Measurements from ENCODE around the gene DNAH3. TPM values are rescaled to one million over a fixed set of nuclear protein-coding genes. Genes with fewer than 3 reads are reported as not detected.

The DNAH3 gene
- total and polyA plus RNA-seq, 2 of the 13 experiments (the other 11 are each of a cell fraction or from before 2014, with no cell fraction given), result 0.07 to 0.08 TPM

DNA sequence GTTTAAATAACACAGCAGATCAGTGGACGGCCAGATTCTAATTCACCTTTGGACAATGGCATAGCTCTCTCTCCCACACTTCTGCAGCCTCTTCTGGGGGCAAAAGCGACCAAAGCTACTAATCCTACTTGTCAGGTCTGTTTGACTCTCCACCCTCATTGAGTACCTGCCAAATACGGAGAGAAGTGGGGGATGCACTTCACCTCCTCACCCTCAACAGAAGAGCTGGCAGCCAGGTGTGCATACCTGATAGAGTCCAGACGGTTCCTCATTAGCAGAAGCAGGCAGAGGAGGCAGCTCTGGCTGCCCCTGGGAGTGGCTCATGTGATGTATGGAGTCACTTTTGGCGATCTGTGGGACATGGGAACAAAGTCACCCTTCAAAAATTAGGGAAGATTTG, 4.9 kb downstream of the DNAH3 start:
- POLR2A ChIA-PET, result no interaction called here
- Histone ChIP-seq H3K4me3 (replicated peaks in 1 of 3; ENCODE audit: insufficient read depth in 1 of 3, low read depth in 2 of 3, low read length in 3 of 3) (no peak overlapping the region), H4K20me1 (ENCODE audit: insufficient read depth, low read length) (no peaks in the 10 kb centered on the region), H3K79me2 (ENCODE audit: insufficient read depth, low read length) (no peaks in the 10 kb centered on the region), H3K9ac (ENCODE audit: insufficient read depth, low read depth, low read length) (no peak overlapping the region), H3K9me3 (ENCODE audit: low read length) (no peaks in the 10 kb centered on the region), H3K4me2 (ENCODE audit: low read depth, low read length) (no peak overlapping the region), H3K36me3 (replicated peaks in 1 of 2; ENCODE audit: control insufficient read depth in 1 of 2, insufficient read depth in 2 of 2, low read length in 2 of 2) (no peaks in the 10 kb centered on the region), H3K27me3 (ENCODE audit: control insufficient read depth in 1 of 2, insufficient read depth in 2 of 2, low read length in 2 of 2) (peaks cover 0 to 17% of the 10 kb centered on the region in 2 experiments; a peak in 2 of 5 replicates), H2AFZ (ENCODE audit: low read length) (no peak overlapping the region), H3K27ac (ENCODE audit: extremely low read length, insufficient read depth, low read length) (no peak overlapping the region), H3K4me1 (ENCODE audit: insufficient read depth, low read length) (peaks cover 7% of the 10 kb centered on the region)
- intact Hi-C loops (cut with micrococcal nuclease; ENCODE audit: unreplicated experiment), result no loop called here
- BruUV-seq (replicated peaks), result no TSS peak
- WGBS (ENCODE audit: low lambda C conversion rate), result 8% methylated on average over 5 of the region's 5 CpGs
- DNase-seq (ENCODE audit: low spot score) (no peak), FAIRE-seq (no peak), ATAC-seq (no peak; the same call in 2 of the 3 replicates)
- in situ Hi-C loops (cut with HindIII; ENCODE audit: extremely low pct_ligation_motif_present, low pct_unique_long_range_greater_than_20kb), result no loop called here
- CTCF ChIA-PET (ENCODE audit: low intra/inter-chr PET ratio, low total read pairs), result no interaction called here
- no peak for TF ChIP-seq CBX2 (IDR thresholded peaks at IDR 0.05; ENCODE audit: low read depth, low read length)
- no peak for TF ChIP-seq CBX2 (CRISPR knock-in tag; IDR thresholded peaks at IDR 0.05; ENCODE audit: low read depth)
- TF ChIP-seq FOXK2 (IDR thresholded peaks at IDR 0.05), result no peak
- no peak for TF ChIP-seq ZNF574 (CRISPR knock-in tag; IDR thresholded peaks at IDR 0.05)
- TF ChIP-seq AGO1 (IDR thresholded peaks at IDR 0.05; ENCODE audit: low read depth, low read length, poor library complexity, severe bottlenecking), result no peak
- TF ChIP-seq, protein P1, sequence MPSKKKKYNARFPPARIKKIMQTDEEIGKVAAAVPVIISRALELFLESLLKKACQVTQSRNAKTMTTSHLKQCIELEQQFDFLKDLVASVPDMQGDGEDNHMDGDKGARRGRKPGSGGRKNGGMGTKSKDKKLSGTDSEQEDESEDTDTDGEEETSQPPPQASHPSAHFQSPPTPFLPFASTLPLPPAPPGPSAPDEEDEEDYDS (CRISPR knock-in tag; IDR thresholded peaks at IDR 0.05), result no peak
- no peak for TF ChIP-seq NR3C1 (CRISPR knock-in tag; IDR thresholded peaks at IDR 0.05)
- no peak for TF ChIP-seq SUZ12 (IDR thresholded peaks at IDR 0.05; ENCODE audit: low read depth, low read length)
- TF ChIP-seq, protein P2, sequence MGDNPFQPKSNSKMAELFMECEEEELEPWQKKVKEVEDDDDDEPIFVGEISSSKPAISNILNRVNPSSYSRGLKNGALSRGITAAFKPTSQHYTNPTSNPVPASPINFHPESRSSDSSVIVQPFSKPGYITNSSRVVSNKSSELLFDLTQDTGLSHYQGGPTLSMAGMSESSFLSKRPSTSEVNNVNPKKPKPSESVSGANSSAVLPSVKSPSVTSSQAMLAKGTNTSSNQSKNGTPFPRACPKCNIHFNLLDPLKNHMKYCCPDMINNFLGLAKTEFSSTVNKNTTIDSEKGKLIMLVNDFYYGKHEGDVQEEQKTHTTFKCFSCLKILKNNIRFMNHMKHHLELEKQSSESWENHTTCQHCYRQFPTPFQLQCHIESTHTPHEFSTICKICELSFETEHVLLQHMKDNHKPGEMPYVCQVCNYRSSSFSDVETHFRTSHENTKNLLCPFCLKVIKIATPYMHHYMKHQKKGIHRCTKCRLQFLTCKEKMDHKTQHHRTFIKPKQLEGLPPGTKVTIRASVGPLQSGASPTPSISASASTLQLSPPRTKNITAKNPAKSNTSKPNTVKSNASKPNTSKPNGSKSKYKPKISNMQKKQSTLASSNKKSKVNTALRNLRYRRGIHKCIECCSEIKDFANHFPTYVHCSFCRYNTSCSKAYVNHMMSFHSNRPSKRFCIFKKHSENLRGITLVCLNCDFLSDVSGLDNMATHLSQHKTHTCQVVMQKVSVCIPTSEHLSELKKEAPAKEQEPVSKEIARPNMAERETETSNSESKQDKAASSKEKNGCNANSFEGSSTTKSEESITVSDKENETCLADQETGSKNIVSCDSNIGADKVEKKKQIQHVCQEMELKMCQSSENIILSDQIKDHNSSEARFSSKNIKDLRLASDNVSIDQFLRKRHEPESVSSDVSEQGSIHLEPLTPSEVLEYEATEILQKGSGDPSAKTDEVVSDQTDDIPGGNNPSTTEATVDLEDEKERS (CRISPR knock-in tag; IDR thresholded peaks at IDR 0.05), result no peak
- TF ChIP-seq, protein P3, sequence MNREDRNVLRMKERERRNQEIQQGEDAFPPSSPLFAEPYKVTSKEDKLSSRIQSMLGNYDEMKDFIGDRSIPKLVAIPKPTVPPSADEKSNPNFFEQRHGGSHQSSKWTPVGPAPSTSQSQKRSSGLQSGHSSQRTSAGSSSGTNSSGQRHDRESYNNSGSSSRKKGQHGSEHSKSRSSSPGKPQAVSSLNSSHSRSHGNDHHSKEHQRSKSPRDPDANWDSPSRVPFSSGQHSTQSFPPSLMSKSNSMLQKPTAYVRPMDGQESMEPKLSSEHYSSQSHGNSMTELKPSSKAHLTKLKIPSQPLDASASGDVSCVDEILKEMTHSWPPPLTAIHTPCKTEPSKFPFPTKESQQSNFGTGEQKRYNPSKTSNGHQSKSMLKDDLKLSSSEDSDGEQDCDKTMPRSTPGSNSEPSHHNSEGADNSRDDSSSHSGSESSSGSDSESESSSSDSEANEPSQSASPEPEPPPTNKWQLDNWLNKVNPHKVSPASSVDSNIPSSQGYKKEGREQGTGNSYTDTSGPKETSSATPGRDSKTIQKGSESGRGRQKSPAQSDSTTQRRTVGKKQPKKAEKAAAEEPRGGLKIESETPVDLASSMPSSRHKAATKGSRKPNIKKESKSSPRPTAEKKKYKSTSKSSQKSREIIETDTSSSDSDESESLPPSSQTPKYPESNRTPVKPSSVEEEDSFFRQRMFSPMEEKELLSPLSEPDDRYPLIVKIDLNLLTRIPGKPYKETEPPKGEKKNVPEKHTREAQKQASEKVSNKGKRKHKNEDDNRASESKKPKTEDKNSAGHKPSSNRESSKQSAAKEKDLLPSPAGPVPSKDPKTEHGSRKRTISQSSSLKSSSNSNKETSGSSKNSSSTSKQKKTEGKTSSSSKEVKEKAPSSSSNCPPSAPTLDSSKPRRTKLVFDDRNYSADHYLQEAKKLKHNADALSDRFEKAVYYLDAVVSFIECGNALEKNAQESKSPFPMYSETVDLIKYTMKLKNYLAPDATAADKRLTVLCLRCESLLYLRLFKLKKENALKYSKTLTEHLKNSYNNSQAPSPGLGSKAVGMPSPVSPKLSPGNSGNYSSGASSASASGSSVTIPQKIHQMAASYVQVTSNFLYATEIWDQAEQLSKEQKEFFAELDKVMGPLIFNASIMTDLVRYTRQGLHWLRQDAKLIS (CRISPR knock-in tag; IDR thresholded peaks at IDR 0.05), result no peak
- no peak for TF ChIP-seq CENPT (CRISPR knock-in tag; IDR thresholded peaks at IDR 0.05; ENCODE audit: low read depth)

Measured in HepG2 (cell line).